ENCODE results near the gene PDLIM1. TPM values are rescaled to one million over a fixed set of nuclear protein-coding genes. Genes with fewer than 3 reads are reported as not detected.

The PDLIM1 gene
- total RNA-seq, result 28.1 and 28.7 TPM in 2 replicates

GRCh38 chr10:95290461-95291364 lies at the start of gene PDLIM1:
PDLIM1 (minus strand) TSS chr10:95291003; CDS start chr10:95290915, 88 bp downstream.
- intact Hi-C loops (cut with micrococcal nuclease), result loop anchor here (1.0 to 10.0 kb wide), 6 partner anchors 108 to 1396 kb away; partner anchors contain the start of genes ALDH18A1, HELLS, SLC35G1 and SORBS1

DNA sequence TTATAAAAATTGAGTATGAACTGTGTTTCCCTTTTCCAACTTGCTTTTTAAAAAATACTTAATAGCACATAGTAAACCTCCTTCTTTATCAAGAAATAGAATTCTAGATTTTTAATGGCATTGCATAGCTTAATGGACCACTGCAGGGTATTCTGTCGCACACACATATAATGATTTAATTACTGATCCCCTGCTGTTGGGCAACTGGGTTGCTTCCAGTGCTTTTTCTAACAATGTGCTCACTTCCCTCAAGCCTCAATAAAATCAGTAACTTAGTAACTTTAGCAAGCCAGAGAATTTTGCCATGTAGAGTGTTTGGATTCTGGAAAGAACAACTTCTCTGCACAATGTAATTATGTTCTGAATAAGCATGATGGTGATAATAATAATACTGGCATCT lies 49.1 kb upstream of the PDLIM1 start:
- intact Hi-C loops (cut with micrococcal nuclease), result no loop called here

DNA sequence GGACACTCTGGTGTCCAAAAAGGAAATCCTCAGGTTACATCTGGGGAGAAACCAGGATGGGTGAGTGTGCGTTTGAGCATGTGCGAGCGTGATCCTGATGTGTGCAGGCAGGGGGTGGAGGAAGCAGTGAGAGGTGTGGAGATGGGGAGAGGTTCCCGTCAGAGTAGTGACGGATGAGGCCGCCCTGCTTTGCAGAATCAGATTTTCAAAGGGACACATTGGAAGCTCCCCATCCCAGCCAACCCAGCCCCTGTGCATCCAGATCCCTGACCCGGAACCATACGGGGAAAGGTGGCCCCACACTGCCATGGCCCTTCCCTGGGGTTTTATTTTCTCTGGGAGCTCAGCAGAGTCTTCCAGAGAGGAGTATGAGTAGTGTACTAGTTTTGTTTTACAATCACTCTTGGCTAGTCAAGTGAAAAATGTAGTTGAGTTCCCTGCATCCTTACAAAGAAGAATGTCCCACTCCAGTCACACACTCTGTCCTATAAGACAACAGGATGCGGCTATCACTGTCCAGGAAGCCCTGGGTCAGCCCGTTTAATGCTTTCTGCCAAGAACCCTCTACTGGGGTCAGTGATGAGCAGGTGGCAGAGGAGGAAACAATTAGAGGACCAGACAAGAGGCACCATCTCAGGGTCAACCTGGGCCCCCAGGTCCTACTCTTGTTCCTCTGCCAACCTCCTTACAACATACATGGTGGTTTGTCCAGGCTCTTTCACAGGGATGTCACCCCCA lies 46.8 kb upstream of the PDLIM1 start:
- intact Hi-C loops (cut with micrococcal nuclease), result no loop called here

GRCh38 chr10:95336702-95337101 lies 45.9 kb upstream of the PDLIM1 start:
- intact Hi-C loops (cut with micrococcal nuclease), result no loop called here

DNA sequence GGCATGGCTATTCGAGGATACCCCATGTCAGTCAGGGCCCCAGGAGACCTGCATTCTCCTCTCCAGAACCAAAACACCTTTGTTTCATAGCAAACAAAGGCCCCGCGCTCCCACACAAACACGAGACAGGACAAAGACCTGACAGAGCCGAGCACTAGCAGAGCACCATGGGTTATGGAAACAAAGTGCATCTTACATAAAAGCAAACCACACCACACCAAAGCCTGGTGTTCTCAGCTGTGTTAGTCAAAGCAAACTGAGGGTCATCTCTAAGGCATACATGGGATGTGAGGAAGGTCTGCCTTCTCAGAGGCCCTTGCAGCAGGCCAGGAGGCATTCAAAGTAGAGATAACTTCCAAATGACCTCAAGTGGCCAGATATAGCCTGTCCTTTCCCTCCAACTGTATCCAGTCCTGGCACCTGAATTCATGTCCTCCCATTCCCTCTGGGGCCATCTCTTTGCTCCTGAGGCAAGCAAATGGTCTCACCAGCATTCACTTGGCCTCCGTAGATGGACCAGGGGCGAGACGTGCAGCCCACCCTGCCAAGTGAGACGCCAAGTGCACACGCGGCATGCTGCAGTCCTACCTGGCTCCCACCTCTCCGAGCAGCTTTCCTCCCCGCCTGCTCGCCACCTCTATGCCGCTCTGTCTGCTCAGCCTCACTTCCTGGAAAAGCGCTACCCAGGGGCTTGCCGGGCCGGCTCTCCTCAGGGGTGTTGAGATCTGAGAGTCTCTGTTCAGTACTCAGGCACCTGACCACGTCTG lies 45.3 kb upstream of the PDLIM1 start:
- intact Hi-C loops (cut with micrococcal nuclease), result no loop called here

- intact Hi-C loops (cut with micrococcal nuclease), result no loop called here
Observed at GRCh38 chr10:95334805-95335144, 44.0 kb upstream of the PDLIM1 start.

- intact Hi-C loops (cut with micrococcal nuclease), result no loop called here
Observed at GRCh38 chr10:95333997-95334804, 43.4 kb upstream of the PDLIM1 start.

- intact Hi-C loops (cut with micrococcal nuclease), result no loop called here
Observed at GRCh38 chr10:95332666-95333249, 42.0 kb upstream of the PDLIM1 start.

DNA sequence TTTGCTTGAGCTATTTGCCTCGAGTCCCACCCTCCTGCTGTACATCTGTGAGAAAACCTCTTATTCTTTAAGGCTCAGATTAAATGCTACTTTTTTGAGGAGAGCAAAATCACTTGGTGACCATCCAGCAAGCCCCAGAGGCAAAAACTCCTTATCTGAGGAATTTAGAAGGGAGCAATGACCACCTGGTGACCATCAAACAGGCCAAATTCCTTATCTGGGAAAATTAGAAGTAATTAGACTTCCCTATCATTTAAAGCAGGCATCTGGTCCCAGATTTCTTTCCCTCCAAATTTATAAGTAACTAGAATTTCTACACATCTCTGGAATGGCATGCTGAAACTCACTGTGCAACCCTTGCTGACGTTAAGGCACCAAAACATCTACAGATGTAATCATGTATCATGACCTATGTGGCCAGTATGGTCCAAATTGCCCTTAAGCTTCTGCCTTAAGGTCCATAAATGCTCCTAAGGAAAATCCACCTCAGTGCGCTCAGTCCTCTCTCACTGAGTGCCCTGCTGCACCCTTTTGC lies 40.9 kb upstream of the PDLIM1 start:
- intact Hi-C loops (cut with micrococcal nuclease), result no loop called here

DNA sequence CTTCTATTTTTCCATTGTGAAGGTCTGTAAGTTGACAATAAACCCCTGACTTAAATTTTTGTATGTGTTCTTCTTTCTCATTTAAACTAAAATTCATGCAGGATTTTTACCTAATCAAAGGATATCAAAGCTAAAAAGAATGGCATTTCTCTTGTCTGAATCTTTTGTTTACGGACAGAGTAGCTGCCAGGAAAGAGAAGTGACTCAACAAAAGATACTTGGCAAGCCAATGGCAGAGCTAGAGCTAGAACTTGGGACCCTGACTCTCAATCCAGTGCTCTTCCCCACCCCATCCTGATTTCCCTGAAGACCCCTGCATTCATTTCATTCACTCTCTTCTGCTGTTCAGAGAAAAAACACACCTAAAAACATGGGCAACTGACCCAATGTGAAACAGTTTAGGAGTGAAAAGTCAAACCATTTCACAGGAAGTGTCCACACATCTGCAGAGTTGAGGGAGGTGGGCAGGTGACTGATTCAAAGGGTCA lies 40.2 kb upstream of the PDLIM1 start:
- intact Hi-C loops (cut with micrococcal nuclease), result no loop called here

DNA sequence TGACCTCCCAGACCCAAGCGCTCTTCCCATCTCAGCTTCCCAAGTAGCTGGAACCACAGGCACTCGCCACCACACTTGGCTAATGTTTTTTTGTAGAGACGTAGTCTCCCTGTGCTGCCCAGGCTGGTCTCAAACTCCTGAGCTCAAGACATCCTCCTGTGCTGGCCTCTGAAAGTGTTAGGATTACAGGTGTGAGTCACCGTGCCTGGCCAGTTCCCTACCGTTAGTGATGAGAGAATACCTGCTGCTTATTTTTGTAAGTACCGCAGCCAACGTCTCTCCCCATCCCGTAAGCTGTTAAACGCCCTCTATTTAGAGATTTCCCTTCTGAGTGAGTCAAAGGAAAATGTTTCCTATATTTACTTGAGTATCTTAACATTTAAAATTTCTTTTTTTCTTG lies 38.5 kb upstream of the PDLIM1 start:
- intact Hi-C loops (cut with micrococcal nuclease), result no loop called here

- intact Hi-C loops (cut with micrococcal nuclease), result no loop called here
Observed at GRCh38 chr10:95328013-95328412, 37.2 kb upstream of the PDLIM1 start.

GRCh38 chr10:95327367-95327766 lies 36.6 kb upstream of the PDLIM1 start:
- intact Hi-C loops (cut with micrococcal nuclease), result no loop called here

DNA sequence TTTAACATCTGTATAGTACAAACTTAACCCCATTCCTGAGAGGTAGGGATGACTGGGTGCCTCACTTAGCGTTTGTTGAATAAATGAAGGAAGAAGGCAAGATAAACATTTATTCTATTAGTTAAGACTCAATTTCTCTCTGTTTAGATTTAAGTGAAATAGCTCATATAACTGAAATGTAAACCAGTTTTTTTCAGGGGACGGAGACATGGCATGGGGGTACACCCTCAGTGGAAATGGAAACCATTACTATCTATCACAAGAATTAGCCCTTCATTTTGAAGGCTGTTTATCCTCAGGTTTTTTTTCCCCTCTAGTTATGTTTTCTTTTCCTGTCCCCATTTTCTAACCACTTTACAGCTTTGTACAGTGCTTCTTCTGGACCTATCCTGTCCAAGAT lies 35.6 kb upstream of the PDLIM1 start:
- intact Hi-C loops (cut with micrococcal nuclease), result no loop called here

DNA sequence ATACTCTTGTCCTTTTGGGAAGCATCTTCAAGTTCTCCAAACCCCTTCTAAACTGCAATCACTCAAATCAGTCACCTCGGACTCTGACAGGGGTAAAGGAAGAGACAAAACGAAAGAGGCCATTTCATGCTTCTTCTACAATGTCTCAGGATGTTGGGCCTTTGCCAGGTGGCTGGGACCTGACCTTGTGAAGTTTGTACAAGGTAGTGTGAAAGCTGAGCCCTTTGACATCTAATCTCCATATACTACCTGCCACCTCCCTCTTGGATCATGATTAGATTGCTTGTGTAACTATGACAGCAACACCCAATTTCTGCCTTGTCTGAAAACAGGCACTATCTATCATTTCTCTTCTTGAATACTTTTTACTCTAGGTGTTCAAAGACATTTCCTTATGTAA lies 35.1 kb upstream of the PDLIM1 start:
- intact Hi-C loops (cut with micrococcal nuclease), result no loop called here

GRCh38 chr10:95324436-95325268 lies 33.8 kb upstream of the PDLIM1 start:
- intact Hi-C loops (cut with micrococcal nuclease), result no loop called here

DNA sequence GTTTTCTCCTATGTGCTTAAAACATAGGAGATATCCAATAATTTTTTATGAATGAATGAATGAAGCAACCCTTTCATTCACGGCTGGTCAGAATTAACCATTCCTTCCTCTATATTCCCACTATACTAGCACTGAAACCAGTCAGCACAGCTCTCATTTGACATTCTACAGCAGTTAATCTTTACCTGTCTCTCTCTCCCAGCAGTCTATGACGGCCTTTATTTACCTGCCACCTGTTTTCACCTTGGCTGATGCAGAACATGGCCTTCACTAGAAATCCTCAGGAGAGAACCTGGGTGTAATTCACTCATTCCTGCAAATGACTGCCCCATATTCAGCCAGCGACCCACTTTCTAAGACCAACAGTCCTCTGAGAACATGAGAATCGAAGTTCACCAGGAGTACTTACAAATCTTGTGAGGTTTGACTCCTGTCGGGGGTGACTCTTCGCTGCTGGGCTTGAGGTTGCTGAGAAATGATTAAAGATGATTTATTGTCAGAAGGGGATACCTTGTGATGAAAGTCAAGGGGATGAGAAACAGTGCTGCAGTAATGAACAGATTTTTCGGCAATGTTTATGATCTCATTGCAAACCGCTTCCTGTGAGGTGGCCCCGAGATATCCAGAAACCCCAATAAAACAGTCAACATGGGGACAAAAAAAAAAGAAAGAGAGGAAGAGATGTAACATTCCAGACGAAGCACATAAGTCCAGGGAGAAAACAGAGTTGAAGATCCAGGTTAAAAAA lies 30.9 kb upstream of the PDLIM1 start:
- intact Hi-C loops (cut with micrococcal nuclease), result no loop called here

GRCh38 chr10:95319239-95319638 lies 28.4 kb upstream of the PDLIM1 start:
- intact Hi-C loops (cut with micrococcal nuclease), result no loop called here

Data from T-helper 1 cell treated with Interleukin-12 subunit alpha and Interleukin-12 subunit beta and Interleukin-4 antibody, amounts not matched to agents 30 ng/mL and 1 ng/mL, for 36 hours (primary cell).